ENCODE data around the gene CALHM5.

The CALHM5 gene

GRCh38 chr6:116512734-116513133 is 1.3 kb downstream of the CALHM5 start:
- peaks cover 14% of the 10 kb centered on the region for H3K4me1 ChIP-seq (ENCODE audit: insufficient read depth, low read length)
- no peaks in the 10 kb centered on the region for H3K27me3 ChIP-seq (ENCODE audit: control insufficient read depth in 1 of 2, insufficient read depth in 2 of 2, low read length in 2 of 2)
- H3K4me3 ChIP-seq (ENCODE audit: low read depth in 1 of 2, low read length in 2 of 2): peak overlapping the region; percentile 22 to 72
- no peaks in the 10 kb centered on the region for H3K9me3 ChIP-seq (ENCODE audit: low read length)
- no peak overlapping the region for H3K9ac ChIP-seq (ENCODE audit: low read length)
- H3K36me3 ChIP-seq (ENCODE audit: insufficient read depth, low read length): no peaks in the 10 kb centered on the region
- H3K27ac ChIP-seq (ENCODE audit: low read depth, low read length): no peak overlapping the region

DNA sequence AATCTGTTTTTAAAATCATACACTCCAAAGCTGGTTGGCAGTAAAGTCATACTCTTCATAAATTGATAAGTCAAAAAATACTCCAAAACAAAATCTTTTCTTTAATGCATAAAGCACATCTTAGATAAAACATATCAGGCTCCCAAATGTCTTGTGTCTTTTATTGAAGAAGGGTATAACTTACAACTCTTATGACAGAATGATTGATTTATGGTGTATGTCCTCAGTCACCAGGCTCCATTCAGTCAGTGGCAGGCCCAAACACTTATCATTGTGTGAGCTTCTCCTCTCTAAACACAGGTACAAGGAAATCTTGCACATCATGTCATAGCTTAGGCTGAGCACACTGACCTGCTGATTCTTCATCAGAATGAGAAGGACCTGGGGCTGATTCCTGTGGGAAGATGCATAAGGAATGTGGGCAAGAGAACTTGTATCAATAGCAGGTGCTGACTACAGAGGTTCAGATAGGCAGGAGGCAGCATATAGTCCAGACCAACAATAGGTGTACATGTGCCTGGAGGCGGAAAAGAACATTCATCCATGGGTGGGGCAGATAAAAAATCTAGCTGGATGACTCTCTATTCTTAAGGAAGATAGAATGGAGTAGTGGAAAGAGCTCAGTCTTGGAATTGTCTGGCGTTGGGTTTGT is 1.9 kb downstream of the CALHM5 start:
- no peak overlapping the region for H3K27ac ChIP-seq (ENCODE audit: low read depth, low read length)
- H3K9ac ChIP-seq (ENCODE audit: low read length): no peak overlapping the region
- peaks cover 14% of the 10 kb centered on the region for H3K4me1 ChIP-seq (ENCODE audit: insufficient read depth, low read length)
- no peaks in the 10 kb centered on the region for H3K36me3 ChIP-seq (ENCODE audit: insufficient read depth, low read length)
- H3K27me3 ChIP-seq (ENCODE audit: control insufficient read depth in 1 of 2, insufficient read depth in 2 of 2, low read length in 2 of 2): no peaks in the 10 kb centered on the region
- H3K9me3 ChIP-seq (ENCODE audit: low read length): no peaks in the 10 kb centered on the region
- H3K4me3 ChIP-seq (ENCODE audit: low read depth in 1 of 2, low read length in 2 of 2): peak overlapping the region in 1 of 2 donors; percentile 18

DNA sequence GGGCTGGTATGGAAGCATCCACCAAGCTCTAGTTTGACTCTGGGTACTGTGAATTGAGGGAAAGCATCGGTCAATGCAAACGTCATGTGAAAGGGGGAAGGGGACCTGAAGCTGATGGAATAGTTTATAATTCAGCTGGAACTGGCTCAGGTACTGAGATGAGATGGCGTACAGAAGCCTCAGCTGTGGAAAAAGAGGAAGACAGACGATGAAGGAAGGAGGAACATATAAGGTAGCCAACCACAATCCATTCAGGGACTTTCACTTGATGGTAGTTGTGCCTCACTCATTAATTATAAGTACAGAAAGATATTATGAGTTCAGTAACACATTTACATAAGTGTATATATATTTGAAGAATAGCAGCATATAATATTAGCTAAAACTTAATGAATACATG is 2.7 kb downstream of the CALHM5 start:
- Histone ChIP-seq H3K4me3 (ENCODE audit: low read depth in 1 of 2, low read length in 2 of 2) (no peak overlapping the region), H3K27me3 (ENCODE audit: control insufficient read depth in 1 of 2, insufficient read depth in 2 of 2, low read length in 2 of 2) (no peaks in the 10 kb centered on the region), H3K9ac (ENCODE audit: low read length) (no peak overlapping the region), H3K36me3 (ENCODE audit: insufficient read depth, low read length) (no peaks in the 10 kb centered on the region), H3K4me1 (ENCODE audit: insufficient read depth, low read length) (peaks cover 14% of the 10 kb centered on the region), H3K27ac (ENCODE audit: low read depth, low read length) (no peak overlapping the region), H3K9me3 (ENCODE audit: low read length) (no peaks in the 10 kb centered on the region)

- Histone ChIP-seq H3K4me1 (ENCODE audit: insufficient read depth, low read length) (peaks cover 14% of the 10 kb centered on the region), H3K4me3 (ENCODE audit: low read depth in 1 of 2, low read length in 2 of 2) (no peak overlapping the region), H3K36me3 (ENCODE audit: insufficient read depth, low read length) (no peaks in the 10 kb centered on the region), H3K27ac (ENCODE audit: low read depth, low read length) (no peak overlapping the region), H3K9ac (ENCODE audit: low read length) (no peak overlapping the region), H3K27me3 (ENCODE audit: control insufficient read depth in 1 of 2, insufficient read depth in 2 of 2, low read length in 2 of 2) (no peaks in the 10 kb centered on the region), H3K9me3 (ENCODE audit: low read length) (no peaks in the 10 kb centered on the region)
Measured at GRCh38 chr6:116515141-116515540, 3.7 kb downstream of the CALHM5 start.

DNA sequence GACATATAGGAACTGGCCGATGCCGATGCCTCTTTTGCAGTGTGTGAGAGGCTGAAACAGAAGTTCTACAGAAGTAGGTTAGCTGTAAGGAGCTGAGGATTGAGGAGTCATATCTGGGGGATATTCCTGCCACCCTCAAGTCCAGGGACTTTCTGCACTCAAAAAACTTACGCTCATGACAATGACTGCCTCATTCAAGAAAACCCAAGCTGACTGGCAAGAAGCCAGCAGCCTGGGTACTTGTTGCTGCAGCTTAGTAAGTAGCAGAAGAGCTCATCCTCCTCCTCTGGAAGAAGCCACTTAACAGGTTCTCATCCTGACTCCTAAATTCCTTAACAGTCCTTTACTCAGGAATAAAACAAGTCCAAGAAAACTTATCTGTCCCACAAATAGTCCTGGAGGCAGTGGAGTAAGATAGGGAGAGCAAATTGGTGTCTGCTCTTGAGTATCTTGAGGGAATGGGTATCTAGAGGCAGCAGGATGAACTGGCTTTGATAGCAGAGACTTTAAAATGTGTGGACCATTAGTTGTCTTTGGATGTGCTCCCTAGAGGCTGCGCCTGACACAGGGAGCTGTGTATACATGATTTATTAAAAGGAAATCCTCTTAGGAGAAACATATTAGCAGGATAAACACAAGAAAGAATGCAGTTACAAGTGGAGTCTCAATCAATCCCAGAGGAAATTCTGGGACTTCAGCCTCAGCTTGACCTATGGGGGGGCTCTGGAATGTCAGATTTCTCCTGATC is 7.4 kb downstream of the CALHM5 start:
- no peak overlapping the region for H3K27ac ChIP-seq (ENCODE audit: low read depth, low read length)
- H3K9me3 ChIP-seq (ENCODE audit: low read length): no peaks in the 10 kb centered on the region
- H3K9ac ChIP-seq (ENCODE audit: low read length): no peak overlapping the region
- no peaks in the 10 kb centered on the region for H3K27me3 ChIP-seq (ENCODE audit: control insufficient read depth in 1 of 2, insufficient read depth in 2 of 2, low read length in 2 of 2)
- no peaks in the 10 kb centered on the region for H3K36me3 ChIP-seq (ENCODE audit: insufficient read depth, low read length)
- no peak overlapping the region for H3K4me3 ChIP-seq (ENCODE audit: low read depth in 1 of 2, low read length in 2 of 2)
- peaks cover 3% of the 10 kb centered on the region for H3K4me1 ChIP-seq (ENCODE audit: insufficient read depth, low read length)

DNA sequence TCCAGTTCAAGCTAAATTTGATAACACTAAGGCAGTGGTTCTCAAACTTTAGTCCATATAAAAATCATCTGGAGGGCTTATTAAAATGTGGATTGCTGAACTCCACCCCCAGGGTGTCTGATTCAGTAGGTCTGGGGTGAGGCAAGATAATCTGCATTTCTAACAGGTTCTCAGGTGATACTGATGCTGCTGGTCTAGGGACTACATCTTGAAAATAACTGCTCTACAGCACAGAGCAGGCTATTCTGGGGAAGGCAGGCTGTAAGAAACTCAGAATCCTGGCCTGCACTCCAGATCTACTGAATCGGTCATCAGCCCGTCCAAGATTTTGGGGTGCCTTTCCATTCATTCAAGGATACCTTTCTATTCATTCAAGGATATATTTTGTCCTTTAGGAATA is 11.5 kb downstream of the CALHM5 start:
- H3K36me3 ChIP-seq (ENCODE audit: insufficient read depth, low read length): no peaks in the 10 kb centered on the region
- H3K4me1 ChIP-seq (ENCODE audit: insufficient read depth, low read length): no peaks in the 10 kb centered on the region
- H3K27me3 ChIP-seq (ENCODE audit: control insufficient read depth in 1 of 2, insufficient read depth in 2 of 2, low read length in 2 of 2): no peaks in the 10 kb centered on the region
- no peak overlapping the region for H3K4me3 ChIP-seq (ENCODE audit: low read depth in 1 of 2, low read length in 2 of 2)
- H3K27ac ChIP-seq (ENCODE audit: low read depth, low read length): no peak overlapping the region
- H3K9ac ChIP-seq (ENCODE audit: low read length): no peak overlapping the region
- no peaks in the 10 kb centered on the region for H3K9me3 ChIP-seq (ENCODE audit: low read length)

GRCh38 chr6:116524236-116524635 is 12.8 kb downstream of the CALHM5 start:
- Histone ChIP-seq H3K9ac (ENCODE audit: low read length) (no peak overlapping the region), H3K36me3 (ENCODE audit: insufficient read depth, low read length) (no peaks in the 10 kb centered on the region), H3K27me3 (ENCODE audit: control insufficient read depth in 1 of 2, insufficient read depth in 2 of 2, low read length in 2 of 2) (no peaks in the 10 kb centered on the region), H3K4me1 (ENCODE audit: insufficient read depth, low read length) (no peaks in the 10 kb centered on the region), H3K4me3 (ENCODE audit: low read depth in 1 of 2, low read length in 2 of 2) (no peak overlapping the region), H3K27ac (ENCODE audit: low read depth, low read length) (no peak overlapping the region), H3K9me3 (ENCODE audit: low read length) (no peaks in the 10 kb centered on the region)

- Histone ChIP-seq H3K27ac (ENCODE audit: low read depth, low read length) (no peak overlapping the region), H3K36me3 (ENCODE audit: insufficient read depth, low read length) (no peaks in the 10 kb centered on the region), H3K27me3 (ENCODE audit: control insufficient read depth in 1 of 2, insufficient read depth in 2 of 2, low read length in 2 of 2) (no peaks in the 10 kb centered on the region), H3K4me3 (ENCODE audit: low read depth in 1 of 2, low read length in 2 of 2) (no peak overlapping the region), H3K9ac (ENCODE audit: low read length) (no peak overlapping the region), H3K4me1 (ENCODE audit: insufficient read depth, low read length) (no peaks in the 10 kb centered on the region), H3K9me3 (ENCODE audit: low read length) (no peaks in the 10 kb centered on the region)
Measured at GRCh38 chr6:116528133-116528532, 16.7 kb downstream of the CALHM5 start.

DNA sequence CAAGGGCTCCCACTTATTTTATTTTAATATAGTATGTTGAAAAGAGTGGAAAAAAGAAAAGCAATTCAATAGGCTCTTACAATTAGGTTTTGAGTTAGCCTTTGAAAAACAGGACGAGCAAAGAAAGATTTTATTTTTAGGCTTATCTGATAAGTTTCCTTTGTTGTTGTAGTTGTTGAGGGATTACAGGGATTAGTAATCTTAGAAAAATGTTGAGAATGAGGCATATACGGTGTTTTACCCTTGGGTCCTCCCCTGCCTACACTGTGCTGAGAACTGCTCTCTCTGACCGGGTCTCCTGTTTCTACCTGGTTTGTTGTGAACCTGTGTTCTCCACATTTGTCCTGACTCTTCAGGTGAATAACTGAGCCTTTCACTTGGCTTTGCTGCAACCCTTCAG is 17.3 kb downstream of the CALHM5 start:
- H3K36me3 ChIP-seq (ENCODE audit: insufficient read depth, low read length): no peaks in the 10 kb centered on the region
- H3K4me1 ChIP-seq (ENCODE audit: insufficient read depth, low read length): no peaks in the 10 kb centered on the region
- no peak overlapping the region for H3K27ac ChIP-seq (ENCODE audit: low read depth, low read length)
- H3K9ac ChIP-seq (ENCODE audit: low read length): no peak overlapping the region
- no peaks in the 10 kb centered on the region for H3K9me3 ChIP-seq (ENCODE audit: low read length)
- H3K27me3 ChIP-seq (ENCODE audit: control insufficient read depth in 1 of 2, insufficient read depth in 2 of 2, low read length in 2 of 2): no peaks in the 10 kb centered on the region
- no peak overlapping the region for H3K4me3 ChIP-seq (ENCODE audit: low read depth in 1 of 2, low read length in 2 of 2)

DNA sequence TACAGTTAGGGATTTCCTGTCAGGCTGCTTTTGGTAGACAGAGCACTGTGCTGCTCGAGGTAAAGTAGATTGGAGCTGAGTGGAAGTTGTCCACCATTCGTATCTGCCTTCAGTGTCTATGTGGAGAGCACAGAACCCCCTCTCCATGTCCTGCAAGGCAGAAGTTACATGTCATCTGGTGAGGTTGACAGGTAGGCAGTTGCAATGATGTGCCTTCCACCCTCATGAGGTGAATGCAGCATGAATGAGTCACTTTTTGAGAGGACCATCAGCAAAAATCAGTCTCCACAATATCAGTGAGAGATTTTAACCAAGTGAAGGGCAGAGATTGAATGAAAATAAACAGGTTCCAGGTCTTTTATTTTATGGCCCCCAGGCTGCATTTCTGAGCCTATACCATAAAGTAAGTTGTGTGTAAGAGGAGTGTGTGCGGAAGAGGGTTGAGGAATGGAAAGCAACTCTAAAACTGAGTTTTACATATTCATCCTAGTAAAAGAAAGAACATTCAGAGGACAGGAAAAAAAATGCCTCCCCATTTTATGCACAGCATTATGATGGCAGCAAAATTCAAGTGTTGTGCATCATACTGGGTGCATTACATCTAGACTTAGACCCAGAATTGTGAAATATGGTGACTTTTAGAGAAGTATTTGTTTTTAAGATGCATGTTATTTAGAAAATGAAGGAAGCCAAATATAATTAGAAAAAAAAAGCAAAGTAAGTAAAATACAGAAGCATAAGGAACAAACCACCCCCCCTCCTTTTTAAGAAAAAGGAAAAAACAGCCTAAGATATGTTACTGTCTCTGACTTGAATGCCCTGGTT is 18.2 kb downstream of the CALHM5 start:
- Histone ChIP-seq H3K9ac (ENCODE audit: low read length) (no peak overlapping the region), H3K36me3 (ENCODE audit: insufficient read depth, low read length) (no peaks in the 10 kb centered on the region), H3K4me3 (ENCODE audit: low read depth in 1 of 2, low read length in 2 of 2) (no peak overlapping the region), H3K27ac (ENCODE audit: low read depth, low read length) (no peak overlapping the region), H3K4me1 (ENCODE audit: insufficient read depth, low read length) (no peaks in the 10 kb centered on the region), H3K27me3 (ENCODE audit: control insufficient read depth in 1 of 2, insufficient read depth in 2 of 2, low read length in 2 of 2) (no peaks in the 10 kb centered on the region), H3K9me3 (ENCODE audit: low read length) (no peaks in the 10 kb centered on the region)

- no peak overlapping the region for H3K9ac ChIP-seq (ENCODE audit: low read length)
- no peaks in the 10 kb centered on the region for H3K36me3 ChIP-seq (ENCODE audit: insufficient read depth, low read length)
- H3K27ac ChIP-seq (ENCODE audit: low read depth, low read length): no peak overlapping the region
- no peaks in the 10 kb centered on the region for H3K9me3 ChIP-seq (ENCODE audit: low read length)
- H3K4me3 ChIP-seq (ENCODE audit: low read depth in 1 of 2, low read length in 2 of 2): no peak overlapping the region
- no peaks in the 10 kb centered on the region for H3K27me3 ChIP-seq (ENCODE audit: control insufficient read depth in 1 of 2, insufficient read depth in 2 of 2, low read length in 2 of 2)
- no peaks in the 10 kb centered on the region for H3K4me1 ChIP-seq (ENCODE audit: insufficient read depth, low read length)
Measured at GRCh38 chr6:116530436-116530835, 19.0 kb downstream of the CALHM5 start.
